ENCODE results near the gene TBC1D3B.
"Not testable (repeated sequence)": the region's sequence is repeated elsewhere in the genome, so short reads cannot be mapped to it uniquely, and the experiment has no call there.

The TBC1D3B gene

GRCh38 chr17:36132421-36132831 is 44.0 kb downstream of the TBC1D3B start:
- H3K36me3 ChIP-seq (ENCODE audit: insufficient read depth, low read length), result no peaks in the 10 kb centered on the region
- no peak overlapping the region for H3K4me3 ChIP-seq (ENCODE audit: low read depth in 1 of 2, low read length in 2 of 2)
- H3K9me3 ChIP-seq (ENCODE audit: low read length), result no peaks in the 10 kb centered on the region
- no peak overlapping the region for H3K27ac ChIP-seq (ENCODE audit: low read depth, low read length)
- no peak overlapping the region for H3K9ac ChIP-seq (ENCODE audit: low read length)
- H3K4me1 ChIP-seq (ENCODE audit: insufficient read depth, low read length), result no peaks in the 10 kb centered on the region
- H3K27me3 ChIP-seq (ENCODE audit: control insufficient read depth in 1 of 2, insufficient read depth in 2 of 2, low read length in 2 of 2), result no peaks in the 10 kb centered on the region

- no peak overlapping the region for H3K27ac ChIP-seq (ENCODE audit: low read depth, low read length)
- no peaks in the 10 kb centered on the region for H3K36me3 ChIP-seq (ENCODE audit: insufficient read depth, low read length)
- no peaks in the 10 kb centered on the region for H3K9me3 ChIP-seq (ENCODE audit: low read length)
- H3K9ac ChIP-seq (ENCODE audit: low read length), result no peak overlapping the region
- H3K27me3 ChIP-seq (ENCODE audit: control insufficient read depth in 1 of 2, insufficient read depth in 2 of 2, low read length in 2 of 2), result no peaks in the 10 kb centered on the region
- H3K4me3 ChIP-seq (ENCODE audit: low read depth in 1 of 2, low read length in 2 of 2), result no peak overlapping the region
- no peaks in the 10 kb centered on the region for H3K4me1 ChIP-seq (ENCODE audit: insufficient read depth, low read length)
Observed at GRCh38 chr17:36131931-36132330, 44.5 kb downstream of the TBC1D3B start.

GRCh38 chr17:36131421-36131820 is 45.0 kb downstream of the TBC1D3B start:
- Histone ChIP-seq H3K9ac (ENCODE audit: low read length) (no peak overlapping the region), H3K4me1 (ENCODE audit: insufficient read depth, low read length) (no peaks in the 10 kb centered on the region), H3K27ac (ENCODE audit: low read depth, low read length) (no peak overlapping the region), H3K36me3 (ENCODE audit: insufficient read depth, low read length) (no peaks in the 10 kb centered on the region), H3K9me3 (ENCODE audit: low read length) (no peaks in the 10 kb centered on the region), H3K27me3 (ENCODE audit: control insufficient read depth in 1 of 2, insufficient read depth in 2 of 2, low read length in 2 of 2) (no peaks in the 10 kb centered on the region), H3K4me3 (ENCODE audit: low read depth in 1 of 2, low read length in 2 of 2) (no peak overlapping the region)

- H3K36me3 ChIP-seq (ENCODE audit: insufficient read depth, low read length), result no peaks in the 10 kb centered on the region
- H3K9ac ChIP-seq (ENCODE audit: low read length), result no peak overlapping the region
- H3K9me3 ChIP-seq (ENCODE audit: low read length), result no peaks in the 10 kb centered on the region
- no peak overlapping the region for H3K27ac ChIP-seq (ENCODE audit: low read depth, low read length)
- no peak overlapping the region for H3K4me3 ChIP-seq (ENCODE audit: low read depth in 1 of 2, low read length in 2 of 2)
- H3K4me1 ChIP-seq (ENCODE audit: insufficient read depth, low read length), result no peaks in the 10 kb centered on the region
- no peaks in the 10 kb centered on the region for H3K27me3 ChIP-seq (ENCODE audit: control insufficient read depth in 1 of 2, insufficient read depth in 2 of 2, low read length in 2 of 2)
Observed at GRCh38 chr17:36130346-36130745, 46.1 kb downstream of the TBC1D3B start.

- Histone ChIP-seq H3K27ac (ENCODE audit: low read depth, low read length) (no peak overlapping the region), H3K9me3 (ENCODE audit: low read length) (no peaks in the 10 kb centered on the region), H3K27me3 (ENCODE audit: control insufficient read depth in 1 of 2, insufficient read depth in 2 of 2, low read length in 2 of 2) (no peaks in the 10 kb centered on the region), H3K36me3 (ENCODE audit: insufficient read depth, low read length) (no peaks in the 10 kb centered on the region), H3K4me1 (ENCODE audit: insufficient read depth, low read length) (no peaks in the 10 kb centered on the region), H3K9ac (ENCODE audit: low read length) (no peak overlapping the region), H3K4me3 (ENCODE audit: low read depth in 1 of 2, low read length in 2 of 2) (no peak overlapping the region)
Observed at GRCh38 chr17:36129616-36130015, 46.8 kb downstream of the TBC1D3B start.

- Histone ChIP-seq H3K27ac (ENCODE audit: low read depth, low read length) (no peak overlapping the region), H3K36me3 (ENCODE audit: insufficient read depth, low read length) (no peaks in the 10 kb centered on the region), H3K9ac (ENCODE audit: low read length) (no peak overlapping the region), H3K4me3 (ENCODE audit: low read depth in 1 of 2, low read length in 2 of 2) (no peak overlapping the region), H3K9me3 (ENCODE audit: low read length) (no peaks in the 10 kb centered on the region), H3K4me1 (ENCODE audit: insufficient read depth, low read length) (no peaks in the 10 kb centered on the region), H3K27me3 (ENCODE audit: control insufficient read depth in 1 of 2, insufficient read depth in 2 of 2, low read length in 2 of 2) (no peaks in the 10 kb centered on the region)
Observed at GRCh38 chr17:36128411-36128978, 47.9 kb downstream of the TBC1D3B start.

DNA sequence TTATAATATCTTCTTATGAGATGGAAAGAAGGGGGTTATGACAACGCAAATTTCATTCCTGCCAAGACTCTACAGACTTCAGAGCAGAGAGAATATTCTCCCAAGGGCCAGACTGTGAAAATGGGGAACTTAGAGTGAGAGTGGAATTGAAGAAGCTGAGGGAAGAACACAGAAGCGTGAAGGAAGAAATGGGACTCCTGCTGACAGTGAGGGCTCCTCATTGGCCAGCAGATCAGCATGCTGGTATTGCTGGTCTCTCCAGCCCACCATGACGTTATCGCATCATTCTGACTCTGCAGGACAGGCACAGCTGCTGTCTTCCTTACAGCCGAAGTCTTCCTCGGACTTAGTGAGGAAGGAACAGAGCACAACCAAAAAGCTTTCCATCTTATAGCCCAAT is 48.5 kb downstream of the TBC1D3B start:
- no peaks in the 10 kb centered on the region for H3K36me3 ChIP-seq (ENCODE audit: insufficient read depth, low read length)
- H3K27ac ChIP-seq (ENCODE audit: low read depth, low read length), result no peak overlapping the region

DNA sequence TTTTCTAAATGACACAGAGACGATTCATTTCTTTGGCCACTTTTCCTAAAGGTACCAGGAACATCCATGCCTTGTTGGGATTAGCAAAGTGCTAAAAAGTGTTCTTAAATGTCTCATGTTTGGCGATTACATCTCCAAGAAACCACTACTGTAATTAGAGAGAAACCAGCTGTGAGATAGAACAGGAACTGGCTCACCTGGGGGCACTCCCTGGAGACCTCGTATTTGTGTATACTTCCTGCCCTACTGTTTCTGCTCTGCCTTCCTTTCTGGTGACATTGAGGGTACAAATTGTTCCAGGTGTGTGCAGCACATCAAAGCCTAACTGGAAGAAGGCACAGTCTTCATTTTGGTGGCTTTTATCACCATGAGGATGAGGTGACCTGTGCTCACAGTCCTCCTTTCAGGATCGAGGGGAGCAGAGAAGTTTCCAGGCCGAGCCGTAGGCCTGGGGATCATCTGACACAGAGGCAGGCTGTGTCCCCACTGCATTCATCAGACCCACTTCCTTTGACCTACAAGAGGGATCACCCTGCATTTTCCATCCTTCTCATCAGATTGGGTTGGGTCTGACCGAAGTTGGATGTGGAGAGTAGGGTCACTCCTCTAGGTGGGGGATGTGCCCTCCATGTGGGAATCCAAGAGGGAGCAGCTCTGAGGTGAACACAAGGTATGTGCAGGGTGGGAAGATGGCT is 49.1 kb downstream of the TBC1D3B start:
- no peaks in the 10 kb centered on the region for H3K4me1 ChIP-seq (ENCODE audit: insufficient read depth, low read length)
- H3K27me3 ChIP-seq (ENCODE audit: control insufficient read depth in 1 of 2, insufficient read depth in 2 of 2, low read length in 2 of 2), result no peaks in the 10 kb centered on the region
- H3K9me3 ChIP-seq (ENCODE audit: low read length), result no peaks in the 10 kb centered on the region
- H3K36me3 ChIP-seq (ENCODE audit: insufficient read depth, low read length), result no peaks in the 10 kb centered on the region
- no peak overlapping the region for H3K27ac ChIP-seq (ENCODE audit: low read depth, low read length)
- no peak overlapping the region for H3K4me3 ChIP-seq (ENCODE audit: low read depth in 1 of 2, low read length in 2 of 2)
- H3K9ac ChIP-seq (ENCODE audit: low read length), result no peak overlapping the region

More for the DNA sequence above, 48.5 kb downstream of the TBC1D3B start:
- Histone ChIP-seq H3K9ac (ENCODE audit: low read length) (no peak overlapping the region), H3K27me3 (ENCODE audit: control insufficient read depth in 1 of 2, insufficient read depth in 2 of 2, low read length in 2 of 2) (no peaks in the 10 kb centered on the region), H3K4me1 (ENCODE audit: insufficient read depth, low read length) (no peaks in the 10 kb centered on the region), H3K4me3 (ENCODE audit: low read depth in 1 of 2, low read length in 2 of 2) (no peak overlapping the region), H3K9me3 (ENCODE audit: low read length) (no peaks in the 10 kb centered on the region)

GRCh38 chr17:36124879-36125824 is 51.3 kb downstream of the TBC1D3B start:
- Histone ChIP-seq H3K9me3 (ENCODE audit: low read length) (no peaks in the 10 kb centered on the region), H3K4me1 (ENCODE audit: insufficient read depth, low read length) (no peaks in the 10 kb centered on the region), H3K27ac (ENCODE audit: low read depth, low read length) (no peak overlapping the region), H3K9ac (ENCODE audit: low read length) (no peak overlapping the region), H3K4me3 (ENCODE audit: low read depth in 1 of 2, low read length in 2 of 2) (no peak overlapping the region), H3K27me3 (ENCODE audit: control insufficient read depth in 1 of 2, insufficient read depth in 2 of 2, low read length in 2 of 2) (no peaks in the 10 kb centered on the region), H3K36me3 (ENCODE audit: insufficient read depth, low read length) (no peaks in the 10 kb centered on the region)

DNA sequence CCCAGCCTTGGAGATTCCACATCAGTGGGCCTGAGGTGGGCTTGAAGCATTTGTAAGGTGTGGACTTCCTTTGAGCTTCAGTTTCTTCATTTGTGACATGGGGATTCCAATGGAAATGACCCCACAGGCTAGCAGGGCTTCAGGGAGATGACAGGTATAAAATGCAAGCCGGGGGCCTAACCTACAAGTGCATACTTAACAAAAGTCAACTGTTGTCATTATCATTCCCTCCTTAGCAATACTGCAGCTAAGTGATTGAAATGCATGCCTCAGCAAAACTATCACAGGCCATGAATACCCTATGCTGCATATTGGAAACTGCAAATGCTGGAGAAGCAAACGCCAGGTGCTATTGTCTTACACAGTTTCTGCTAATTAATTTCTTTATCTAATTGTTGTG is 53.0 kb downstream of the TBC1D3B start:
- Histone ChIP-seq H3K27ac (ENCODE audit: low read depth, low read length) (no peak overlapping the region), H3K9ac (ENCODE audit: low read length) (no peak overlapping the region), H3K4me1 (ENCODE audit: insufficient read depth, low read length) (no peaks in the 10 kb centered on the region), H3K9me3 (ENCODE audit: low read length) (no peaks in the 10 kb centered on the region), H3K4me3 (ENCODE audit: low read depth in 1 of 2, low read length in 2 of 2) (no peak overlapping the region), H3K36me3 (ENCODE audit: insufficient read depth, low read length) (no peaks in the 10 kb centered on the region), H3K27me3 (ENCODE audit: control insufficient read depth in 1 of 2, insufficient read depth in 2 of 2, low read length in 2 of 2) (no peaks in the 10 kb centered on the region)

- not testable (repeated sequence) for H3K4me1 ChIP-seq (ENCODE audit: insufficient read depth, low read length); H3K9ac ChIP-seq (ENCODE audit: low read length); H3K36me3 ChIP-seq (ENCODE audit: insufficient read depth, low read length); H3K9me3 ChIP-seq (ENCODE audit: low read length); H3K27me3 ChIP-seq (ENCODE audit: control insufficient read depth in 1 of 2, insufficient read depth in 2 of 2, low read length in 2 of 2); H3K27ac ChIP-seq (ENCODE audit: low read depth, low read length); H3K4me3 ChIP-seq (ENCODE audit: low read depth in 1 of 2, low read length in 2 of 2)
Observed at GRCh38 chr17:36121099-36121498, 55.3 kb downstream of the TBC1D3B start.
